K562 (cell line): ENCODE data around the gene DBF4B. TPM values are rescaled to one million over a fixed set of nuclear protein-coding genes. Genes with fewer than 3 reads are reported as not detected.

Source experiments
- E2F3 ChIP-seq: fragments of 250-450 bp; sonication (Bioruptor Pico); IDR thresholded peaks from 2 replicates; pipeline ENCODE4 v1.4.0; 2020; ENCODE audit warnings: mild to moderate bottlenecking
- HNRNPK ChIP-seq: fragments of 200-400 bp; formaldehyde crosslinking; IDR thresholded peaks from one replicate; pipeline ENCODE4 v1.6.1; 2018; ENCODE audit warnings: mild to moderate bottlenecking, low read depth, low read length; ENCODE audit not compliant: poor library complexity, severe bottlenecking
- NFE2L1 ChIP-seq: fragments of 450-650 bp; IDR thresholded peaks from 2 replicates; pipeline ENCODE4 v1.6.1; 2016; ENCODE audit warnings: missing genetic modification characterization, low read depth, mild to moderate bottlenecking, missing compliant biosample characterization, moderate library complexity, borderline replicate concordance
- NFIX ChIP-seq: fragments of 250-450 bp; sonication (Bioruptor Pico); IDR thresholded peaks from 2 replicates; pipeline ENCODE4 v1.4.0; 2020; ENCODE audit warnings: low read depth, mild to moderate bottlenecking, moderate library complexity
- PRMT5 ChIP-seq: sonication (generic); formaldehyde crosslinking; IDR thresholded peaks from 2 replicates; pipeline ENCODE4 v1.5.0; 2020; ENCODE audit warnings: missing genetic modification reagents
- RB1 ChIP-seq: fragments of 450-650 bp; IDR thresholded peaks from 2 replicates; pipeline ENCODE4 v1.6.1; 2017; ENCODE audit warnings: low read depth, mild to moderate bottlenecking
- RCOR1 ChIP-seq, 2 experiments: IDR thresholded peaks; 2 replicates each; pipeline ENCODE4 v1.6.1; 2012; ENCODE audit warnings: low read depth in 2 of 2, low read length in 2 of 2, borderline replicate concordance in 1 of 2, improper control_type of control experiment in 1 of 2
- SIX5 ChIP-seq, 2 experiments: IDR thresholded peaks; 2 replicates each; pipeline ENCODE4 v1.6.1; 2011; ENCODE audit warnings: low read length in 2 of 2, borderline replicate concordance in 1 of 2, low read depth in 1 of 2, mild to moderate bottlenecking in 1 of 2, moderate library complexity in 1 of 2; ENCODE audit not compliant: insufficient read depth in 1 of 2
- ZC3H4 ChIP-seq: sonication (generic); formaldehyde crosslinking; IDR thresholded peaks from 2 replicates; pipeline ENCODE4 v1.9.0; 2021; ENCODE audit warnings: missing genetic modification reagents, borderline replicate concordance
- ZNF24 ChIP-seq: fragments of 450-650 bp; IDR thresholded peaks from 2 replicates; pipeline ENCODE4 v1.6.1; 2016
- polyA plus RNA-seq, 8 experiments: library from polyadenylated mRNA; depleted of rRNA in 4 of 8; stranded (reverse) in 5 of 8; unstranded in 3 of 8; fragments of >200 nt; fragmentation: Nextera tagmentation in 2 of 8; fragmentation: Illumina TruSeq in 1 of 8; extraction: Ambion mirVana in 2 of 8; extraction: Trizol in 1 of 8; gene quantifications; 2 replicates each; pipeline versions ENCODE4 v1.2.1 to v1.2.3, GENCODE V29; 2011 to 2014; ENCODE audit warnings: inconsistent platforms in 1 of 8, missing spikeins in 1 of 8
- total RNA-seq, 7 experiments: library from RNA; depleted of rRNA in 6 of 7; stranded (reverse); fragments of >200 nt in 6 of 7; fragmentation: Illumina TruSeq in 2 of 7; extraction: Trizol in 2 of 7; gene quantifications; 2 replicates each; pipeline versions ENCODE4 v1.2.1 to v1.2.3, GENCODE V29; 2011 to 2021; ENCODE audit warnings: low replicate concordance in 1 of 7
- TF ChIP-seq, protein P1 (sequence below): fragments of 450-650 bp; IDR thresholded peaks from 2 replicates; pipeline ENCODE4 v1.6.1; 2017; ENCODE audit warnings: antibody characterized with exemption, mild to moderate bottlenecking
- TF ChIP-seq, protein P2 (sequence below): IDR thresholded peaks from 3 replicates; pipeline ENCODE4 v1.6.1; 2011; ENCODE audit warnings: borderline replicate concordance, mild to moderate bottlenecking; ENCODE audit not compliant: insufficient read length, insufficient read depth
- TF ChIP-seq, protein P3 (sequence below), 2 experiments: fragments of 250-450 bp in 1 of 2; fragments of 450-650 bp in 1 of 2; sonication (Bioruptor Pico) in 1 of 2; IDR thresholded peaks; 2 replicates each; pipeline versions ENCODE4 v1.6.1 to v1.8.0; 2016 to 2021; ENCODE audit warnings: mild to moderate bottlenecking in 2 of 2, moderate library complexity in 2 of 2, missing compliant biosample characterization in 1 of 2, missing genetic modification characterization in 1 of 2
- TF ChIP-seq, protein P4 (sequence below): sonication (generic); formaldehyde crosslinking; IDR thresholded peaks from 2 replicates; pipeline ENCODE4 v1.8.1; 2023; ENCODE audit warnings: mild to moderate bottlenecking, missing genetic modification reagents, moderate library complexity
- TF ChIP-seq, protein P5 (sequence below): fragments of 250-450 bp; sonication (Bioruptor Pico); IDR thresholded peaks from 2 replicates; pipeline ENCODE4 v1.5.0; 2020; ENCODE audit warnings: mild to moderate bottlenecking

Gene DBF4B
- total and polyA plus RNA-seq, 9 of the 15 experiments (the other 6 are each of a cell fraction or from before 2014, with no cell fraction given) = 2.5 to 26.9 (median 14.6) TPM

DNA sequence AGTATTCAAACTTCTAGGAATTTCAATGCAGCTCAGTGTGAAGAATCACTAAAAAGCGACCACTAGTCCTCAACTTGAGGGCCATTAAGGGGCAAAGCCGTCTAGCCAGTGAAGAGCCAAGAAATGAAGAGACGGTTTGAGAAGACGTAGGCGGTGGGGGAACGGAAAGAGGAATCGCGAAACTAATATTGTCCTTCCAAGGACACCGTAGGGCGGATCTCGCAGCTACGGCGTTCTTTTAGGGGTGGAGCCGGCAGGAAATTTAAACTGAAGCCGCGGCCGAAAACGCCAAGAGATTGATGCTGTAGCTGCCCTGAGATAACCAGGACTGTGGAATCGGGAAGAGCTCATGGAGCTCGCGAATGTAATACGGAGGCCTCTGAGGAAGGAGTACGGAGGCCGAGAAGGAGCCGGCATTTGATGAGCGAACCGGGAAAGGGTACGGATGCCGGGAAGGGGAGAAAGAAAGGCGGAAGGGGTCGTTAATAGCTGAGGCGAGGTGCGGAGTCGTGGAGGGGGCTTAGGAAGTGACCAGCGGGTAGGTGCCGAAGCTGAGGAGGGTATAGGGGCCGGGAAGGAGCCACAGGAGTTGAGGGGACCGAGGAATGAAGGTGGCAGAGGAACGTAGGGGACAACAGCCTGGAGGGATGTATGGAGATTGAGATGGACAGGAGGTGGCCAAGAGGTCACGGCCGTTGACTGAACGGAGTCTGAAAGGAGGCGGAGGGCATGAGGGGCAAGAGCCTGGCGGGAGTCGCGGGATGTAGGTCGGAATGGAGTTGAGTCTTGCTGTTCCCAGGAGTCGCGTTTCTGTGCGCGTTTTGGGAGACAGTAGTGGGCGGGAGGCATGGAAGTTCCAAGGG, at the start of gene DBF4B (continued):
- TF ChIP-seq PRMT5 (CRISPR knock-in tag) (no peak), SIX5 (IDR thresholded peaks at IDR 0.05; ENCODE audit: borderline replicate concordance in 1 of 2, insufficient read depth in 1 of 2, low read depth in 1 of 2, low read length in 2 of 2) (no peak), NFE2L1 (tag) (no peak), HNRNPK (no peak), ZC3H4 (CRISPR knock-in tag) (no peak), RCOR1 (IDR thresholded peaks at IDR 0.05; ENCODE audit: borderline replicate concordance in 1 of 2, low read depth in 2 of 2, low read length in 2 of 2) (peak in 1 of 2 experiments; percentile 84; a peak in 2 of 4 replicates), NFIX (CRISPR knock-in tag) (no peak), E2F3 (CRISPR knock-in tag) (no peak), ZNF24 (peak; percentile 13), RB1 (0 out of 2 replicates have a peak, but pooled peaks have one; percentile 51)
- TF ChIP-seq, protein P1, sequence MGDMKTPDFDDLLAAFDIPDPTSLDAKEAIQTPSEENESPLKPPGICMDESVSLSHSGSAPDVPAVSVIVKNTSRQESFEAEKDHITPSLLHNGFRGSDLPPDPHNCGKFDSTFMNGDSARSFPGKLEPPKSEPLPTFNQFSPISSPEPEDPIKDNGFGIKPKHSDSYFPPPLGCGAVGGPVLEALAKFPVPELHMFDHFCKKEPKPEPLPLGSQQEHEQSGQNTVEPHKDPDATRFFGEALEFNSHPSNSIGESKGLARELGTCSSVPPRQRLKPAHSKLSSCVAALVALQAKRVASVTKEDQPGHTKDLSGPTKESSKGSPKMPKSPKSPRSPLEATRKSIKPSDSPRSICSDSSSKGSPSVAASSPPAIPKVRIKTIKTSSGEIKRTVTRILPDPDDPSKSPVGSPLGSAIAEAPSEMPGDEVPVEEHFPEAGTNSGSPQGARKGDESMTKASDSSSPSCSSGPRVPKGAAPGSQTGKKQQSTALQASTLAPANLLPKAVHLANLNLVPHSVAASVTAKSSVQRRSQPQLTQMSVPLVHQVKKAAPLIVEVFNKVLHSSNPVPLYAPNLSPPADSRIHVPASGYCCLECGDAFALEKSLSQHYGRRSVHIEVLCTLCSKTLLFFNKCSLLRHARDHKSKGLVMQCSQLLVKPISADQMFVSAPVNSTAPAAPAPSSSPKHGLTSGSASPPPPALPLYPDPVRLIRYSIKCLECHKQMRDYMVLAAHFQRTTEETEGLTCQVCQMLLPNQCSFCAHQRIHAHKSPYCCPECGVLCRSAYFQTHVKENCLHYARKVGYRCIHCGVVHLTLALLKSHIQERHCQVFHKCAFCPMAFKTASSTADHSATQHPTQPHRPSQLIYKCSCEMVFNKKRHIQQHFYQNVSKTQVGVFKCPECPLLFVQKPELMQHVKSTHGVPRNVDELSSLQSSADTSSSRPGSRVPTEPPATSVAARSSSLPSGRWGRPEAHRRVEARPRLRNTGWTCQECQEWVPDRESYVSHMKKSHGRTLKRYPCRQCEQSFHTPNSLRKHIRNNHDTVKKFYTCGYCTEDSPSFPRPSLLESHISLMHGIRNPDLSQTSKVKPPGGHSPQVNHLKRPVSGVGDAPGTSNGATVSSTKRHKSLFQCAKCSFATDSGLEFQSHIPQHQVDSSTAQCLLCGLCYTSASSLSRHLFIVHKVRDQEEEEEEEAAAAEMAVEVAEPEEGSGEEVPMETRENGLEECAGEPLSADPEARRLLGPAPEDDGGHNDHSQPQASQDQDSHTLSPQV = no peak
- TF ChIP-seq, protein P2, sequence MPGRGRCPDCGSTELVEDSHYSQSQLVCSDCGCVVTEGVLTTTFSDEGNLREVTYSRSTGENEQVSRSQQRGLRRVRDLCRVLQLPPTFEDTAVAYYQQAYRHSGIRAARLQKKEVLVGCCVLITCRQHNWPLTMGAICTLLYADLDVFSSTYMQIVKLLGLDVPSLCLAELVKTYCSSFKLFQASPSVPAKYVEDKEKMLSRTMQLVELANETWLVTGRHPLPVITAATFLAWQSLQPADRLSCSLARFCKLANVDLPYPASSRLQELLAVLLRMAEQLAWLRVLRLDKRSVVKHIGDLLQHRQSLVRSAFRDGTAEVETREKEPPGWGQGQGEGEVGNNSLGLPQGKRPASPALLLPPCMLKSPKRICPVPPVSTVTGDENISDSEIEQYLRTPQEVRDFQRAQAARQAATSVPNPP = no peak
- TF ChIP-seq, protein P3, sequence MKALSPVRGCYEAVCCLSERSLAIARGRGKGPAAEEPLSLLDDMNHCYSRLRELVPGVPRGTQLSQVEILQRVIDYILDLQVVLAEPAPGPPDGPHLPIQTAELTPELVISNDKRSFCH (CRISPR knock-in tag; IDR thresholded peaks at IDR 0.05) = no peak
- TF ChIP-seq, protein P3 (tag; IDR thresholded peaks at IDR 0.05) = no peak
- TF ChIP-seq, protein P4, sequence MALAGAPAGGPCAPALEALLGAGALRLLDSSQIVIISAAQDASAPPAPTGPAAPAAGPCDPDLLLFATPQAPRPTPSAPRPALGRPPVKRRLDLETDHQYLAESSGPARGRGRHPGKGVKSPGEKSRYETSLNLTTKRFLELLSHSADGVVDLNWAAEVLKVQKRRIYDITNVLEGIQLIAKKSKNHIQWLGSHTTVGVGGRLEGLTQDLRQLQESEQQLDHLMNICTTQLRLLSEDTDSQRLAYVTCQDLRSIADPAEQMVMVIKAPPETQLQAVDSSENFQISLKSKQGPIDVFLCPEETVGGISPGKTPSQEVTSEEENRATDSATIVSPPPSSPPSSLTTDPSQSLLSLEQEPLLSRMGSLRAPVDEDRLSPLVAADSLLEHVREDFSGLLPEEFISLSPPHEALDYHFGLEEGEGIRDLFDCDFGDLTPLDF (CRISPR knock-in tag) = 0 out of 2 replicates have a peak, but pooled peaks have one; percentile 36
- TF ChIP-seq, protein P5, sequence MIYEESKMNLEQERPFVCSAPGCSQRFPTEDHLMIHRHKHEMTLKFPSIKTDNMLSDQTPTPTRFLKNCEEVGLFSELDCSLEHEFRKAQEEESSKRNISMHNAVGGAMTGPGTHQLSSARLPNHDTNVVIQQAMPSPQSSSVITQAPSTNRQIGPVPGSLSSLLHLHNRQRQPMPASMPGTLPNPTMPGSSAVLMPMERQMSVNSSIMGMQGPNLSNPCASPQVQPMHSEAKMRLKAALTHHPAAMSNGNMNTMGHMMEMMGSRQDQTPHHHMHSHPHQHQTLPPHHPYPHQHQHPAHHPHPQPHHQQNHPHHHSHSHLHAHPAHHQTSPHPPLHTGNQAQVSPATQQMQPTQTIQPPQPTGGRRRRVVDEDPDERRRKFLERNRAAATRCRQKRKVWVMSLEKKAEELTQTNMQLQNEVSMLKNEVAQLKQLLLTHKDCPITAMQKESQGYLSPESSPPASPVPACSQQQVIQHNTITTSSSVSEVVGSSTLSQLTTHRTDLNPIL (CRISPR knock-in tag) = no peak
